Activated CD4-positive, alpha-beta memory T cell treated with anti-CD3 and anti-CD28 coated beads for 36 hours (primary cell): ENCODE data around the gene TOR1B. TPM values are rescaled to one million over a fixed set of nuclear protein-coding genes. Genes with fewer than 3 reads are reported as not detected.
"Not testable (repeated sequence)": the region's sequence is repeated elsewhere in the genome, so short reads cannot be mapped to it uniquely, and the experiment has no call there.

Source experiments
- CTCF ChIA-PET: fragments of 350-600 bp; sonication (Branson Sonifier 250); formaldehyde crosslinking; loops from one replicate; lab custom pipeline; 2021; ENCODE audit warnings: antibody characterized with exemption, inconsistent platforms; lab: Charles Lee
- POLR2A ChIA-PET: fragments of 350-600 bp; sonication (Branson Sonifier 250); formaldehyde crosslinking; loops from one replicate; lab custom pipeline; 2021; ENCODE audit warnings: antibody characterized with exemption; lab: Charles Lee
- DNase-seq: peaks from one replicate; pipeline ENCODE4 v3.0.0-alpha.2; 2020
- H3K27ac Mint-ChIP-seq: one replicate; pipeline ENCODE4 v1.8.0; 2021; ENCODE audit warnings: mixed read lengths
- H3K27me3 Mint-ChIP-seq: one replicate; pipeline ENCODE4 v1.8.0; 2021; ENCODE audit warnings: mixed read lengths
- H3K36me3 Mint-ChIP-seq: one replicate; pipeline ENCODE4 v1.8.0; 2021; ENCODE audit warnings: mixed read lengths
- H3K4me1 Mint-ChIP-seq: one replicate; pipeline ENCODE4 v1.8.0; 2021; ENCODE audit warnings: low read depth, mixed read lengths
- H3K4me3 Mint-ChIP-seq: one replicate; pipeline ENCODE4 v1.8.0; 2021; ENCODE audit warnings: mild to moderate bottlenecking, mixed read lengths
- H3K9me3 Mint-ChIP-seq: one replicate; pipeline ENCODE4 v1.8.0; 2021; ENCODE audit warnings: mixed read lengths
- intact Hi-C: fragments of 100-400 bp; cut with micrococcal nuclease; formaldehyde crosslinking; loops from one replicate; pipeline ENCODE4 v1.15.1; 2023
- total RNA-seq, 2 experiments: library from RNA; stranded (reverse); gene quantifications; one replicate each; pipeline ENCODE4 v1.2.3, GENCODE V29; 2021

The TOR1B gene, protein sequence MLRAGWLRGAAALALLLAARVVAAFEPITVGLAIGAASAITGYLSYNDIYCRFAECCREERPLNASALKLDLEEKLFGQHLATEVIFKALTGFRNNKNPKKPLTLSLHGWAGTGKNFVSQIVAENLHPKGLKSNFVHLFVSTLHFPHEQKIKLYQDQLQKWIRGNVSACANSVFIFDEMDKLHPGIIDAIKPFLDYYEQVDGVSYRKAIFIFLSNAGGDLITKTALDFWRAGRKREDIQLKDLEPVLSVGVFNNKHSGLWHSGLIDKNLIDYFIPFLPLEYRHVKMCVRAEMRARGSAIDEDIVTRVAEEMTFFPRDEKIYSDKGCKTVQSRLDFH
- total RNA-seq: 10 to 100 TPM; 20.6 to 23.0 TPM

DNA sequence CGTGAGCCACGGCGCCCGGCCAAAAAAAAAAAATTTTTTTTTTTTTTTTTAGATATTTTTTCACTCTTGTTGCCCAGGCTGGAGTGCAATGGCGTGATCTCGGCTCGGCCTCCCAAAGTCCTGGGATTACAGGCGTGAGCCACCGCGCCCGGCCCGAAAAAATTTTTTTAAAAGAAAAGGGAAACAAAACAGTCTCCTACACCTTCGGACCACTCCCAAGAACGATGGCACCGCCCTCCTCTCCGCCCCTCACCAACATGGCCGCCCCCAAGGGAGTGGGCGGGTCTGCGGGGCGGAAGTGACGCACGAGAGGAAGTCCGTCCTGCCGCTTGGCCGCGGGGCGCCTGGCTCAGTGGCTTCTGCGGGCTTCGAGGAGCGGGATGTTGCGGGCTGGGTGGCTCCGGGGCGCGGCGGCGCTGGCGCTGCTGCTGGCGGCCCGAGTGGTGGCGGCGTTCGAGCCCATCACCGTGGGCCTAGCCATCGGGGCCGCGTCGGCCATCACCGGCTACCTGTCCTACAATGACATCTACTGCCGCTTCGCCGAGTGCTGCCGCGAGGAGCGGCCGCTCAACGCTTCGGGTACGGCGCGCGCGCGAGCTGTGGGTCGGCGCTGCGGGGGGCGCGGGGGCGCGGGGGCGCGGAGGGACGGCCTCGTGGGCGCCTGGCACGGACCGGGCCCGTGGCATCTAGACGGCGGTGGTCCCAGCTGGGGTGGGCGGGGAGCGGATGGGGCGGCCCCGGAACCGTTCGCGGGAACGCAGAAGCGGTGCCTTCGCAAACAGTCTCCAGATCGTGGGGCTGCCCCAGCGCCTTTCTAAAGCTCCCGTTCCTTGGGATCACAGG, at the start of gene TOR1B:
Gene TOR1B, plus strand, starts transcription at position 352 of the 843 bp plus-strand sequence. Its CDS starts 29 bp downstream, at position 381.
- intact Hi-C loops: loop anchor here (1.0 to 2.0 kb wide), 2 partner anchors 21 to 66 kb away; partner anchors contain the start of gene TOR1A
- no peaks in the 10 kb centered on the region for H3K27me3 Mint-ChIP-seq

DNA sequence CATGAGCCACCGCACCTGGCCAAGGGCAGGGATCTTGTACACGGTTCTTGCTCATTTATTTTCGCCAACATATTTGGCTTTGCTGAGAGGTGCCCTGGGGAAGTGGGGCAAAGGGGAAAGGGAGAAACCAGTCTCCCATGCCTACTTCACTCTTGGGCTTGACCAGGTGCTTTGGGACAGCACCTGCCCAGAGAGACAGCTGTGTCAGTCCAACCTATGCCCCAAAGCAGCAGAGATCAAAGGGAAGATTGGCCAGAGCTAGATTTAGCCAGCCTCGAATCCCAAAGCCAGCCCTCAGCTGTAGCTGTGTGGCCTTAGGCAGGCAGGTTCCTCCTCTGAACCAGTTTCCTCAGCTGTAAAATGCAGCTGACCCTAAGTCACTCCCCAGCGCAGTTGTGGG, 47.8 kb upstream of the TOR1B start:
- no peak overlapping the region for H3K27ac Mint-ChIP-seq

More for the DNA sequence above, at the start of gene TOR1B:
- H3K9me3 Mint-ChIP-seq: no peaks in the 10 kb centered on the region
- peaks cover 17% of the 10 kb centered on the region for H3K4me1 Mint-ChIP-seq
- peak within 1 kb of the TSS; percentile 84 for H3K4me3 Mint-ChIP-seq
- DNase-seq: peak; percentile 96
- CTCF ChIA-PET: interaction anchor here (0.6 to 2.8 kb wide), 6 partner anchors 9 to 679 kb away, joined by 3 to 10 read pairs (median 5); no protein-coding TSS in a partner anchor
- peaks cover 24% of the 10 kb centered on the region for H3K36me3 Mint-ChIP-seq
- POLR2A ChIA-PET: interaction anchor here (0.6 to 1.0 kb wide), 4 partner anchors 9 to 359 kb away, joined by 3 to 4 read pairs (median 4); partner anchors contain the start of gene TOR1A
- peak within 1 kb of the TSS; percentile 85 for H3K27ac Mint-ChIP-seq

DNA sequence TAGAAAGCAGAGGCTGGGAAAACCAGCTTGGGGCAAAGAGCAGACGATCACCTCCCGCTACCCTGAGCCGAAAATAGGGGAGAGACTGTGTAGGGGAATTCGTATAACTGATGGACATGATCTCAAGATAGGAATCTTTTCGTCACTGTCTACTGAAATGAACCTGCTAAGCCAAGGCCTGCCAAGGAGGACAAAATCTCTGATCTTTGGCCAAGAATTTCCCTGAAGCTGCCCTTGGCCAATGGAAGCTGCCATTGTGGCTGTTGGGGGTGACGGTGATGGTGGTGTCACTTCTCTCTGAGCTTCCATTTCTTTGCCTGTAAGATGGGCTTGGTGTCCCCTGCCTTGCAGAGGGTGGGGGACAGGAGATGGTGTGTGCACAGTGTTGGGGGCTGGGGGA, 46.8 kb upstream of the TOR1B start:
- H3K36me3 Mint-ChIP-seq: no peaks in the 10 kb centered on the region
- ChIA-PET CTCF (interaction anchor here (1.4 to 1.9 kb wide), 2 partner anchors 18 to 30 kb away, joined by 5 to 8 read pairs; no protein-coding TSS in a partner anchor), POLR2A (no interaction called here)
- no peak for DNase-seq
- H3K4me3 Mint-ChIP-seq: no peak overlapping the region
- peaks cover 7% of the 10 kb centered on the region for H3K27me3 Mint-ChIP-seq
- H3K27ac Mint-ChIP-seq: no peak overlapping the region
- H3K9me3 Mint-ChIP-seq: no peaks in the 10 kb centered on the region
- peaks cover 14% of the 10 kb centered on the region for H3K4me1 Mint-ChIP-seq
- intact Hi-C loops: no loop called here

More for the DNA sequence above, 47.8 kb upstream of the TOR1B start:
- ChIA-PET POLR2A (no interaction called here), CTCF (interaction anchor here (1.4 to 1.9 kb wide), 2 partner anchors 17 to 29 kb away, joined by 5 to 8 read pairs; no protein-coding TSS in a partner anchor)
- H3K27me3 Mint-ChIP-seq: peaks cover 7% of the 10 kb centered on the region
- no peaks in the 10 kb centered on the region for H3K9me3 Mint-ChIP-seq
- H3K36me3 Mint-ChIP-seq: no peaks in the 10 kb centered on the region
- no peak overlapping the region for H3K4me3 Mint-ChIP-seq
- no peak for DNase-seq
- H3K4me1 Mint-ChIP-seq: peaks cover 14% of the 10 kb centered on the region
- intact Hi-C loops: no loop called here

DNA sequence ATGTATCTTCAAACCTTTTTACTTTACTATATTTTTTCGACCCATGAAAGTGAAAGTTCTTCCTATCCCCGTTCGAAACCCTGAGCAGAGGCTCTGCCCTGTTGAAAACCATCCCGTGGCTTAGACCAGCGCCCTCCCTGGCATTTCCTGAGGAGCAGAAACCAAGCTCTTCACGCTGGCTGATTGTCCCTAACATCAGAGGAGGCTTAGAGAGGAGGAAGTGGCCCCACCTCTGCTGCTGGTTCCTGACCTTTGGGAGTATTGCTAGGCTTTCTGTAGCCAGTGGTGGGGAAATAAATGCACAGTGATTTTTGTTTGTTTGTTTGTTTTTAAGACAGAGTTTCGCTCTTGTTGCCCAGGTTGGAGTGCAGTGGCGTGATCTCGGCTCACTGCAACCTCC, 45.9 kb upstream of the TOR1B start:
- ChIA-PET CTCF (no interaction called here), POLR2A (no interaction called here)
- Mint-ChIP-seq H3K27ac (no peak overlapping the region), H3K4me3 (no peak overlapping the region), H3K27me3 (peaks cover 7% of the 10 kb centered on the region), H3K36me3 (no peaks in the 10 kb centered on the region), H3K4me1 (peaks cover 14% of the 10 kb centered on the region), H3K9me3 (no peaks in the 10 kb centered on the region)
- DNase-seq: no peak
- intact Hi-C loops: no loop called here

DNA sequence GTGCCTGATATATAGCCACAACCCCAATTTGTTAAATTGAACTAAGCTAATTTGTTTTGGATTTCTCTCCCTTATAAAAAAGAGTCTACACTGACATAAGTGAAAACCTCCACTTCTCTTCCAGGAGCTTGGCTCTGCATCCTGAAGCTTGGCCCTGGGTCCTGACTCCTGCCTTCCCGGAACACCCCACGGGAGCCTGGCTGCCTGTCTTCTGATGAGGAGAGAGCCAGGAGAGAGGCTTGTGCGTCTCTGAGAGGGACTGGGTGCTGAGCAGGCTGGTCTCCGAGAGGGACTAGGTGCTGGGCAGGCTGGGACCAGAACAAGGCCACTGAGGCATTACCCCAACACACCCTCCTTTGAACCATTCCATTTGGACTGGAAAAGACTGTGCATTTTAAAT, 43.7 kb upstream of the TOR1B start:
- Mint-ChIP-seq H3K27ac (no peak overlapping the region), H3K4me3 (no peak overlapping the region)
- POLR2A ChIA-PET: no interaction called here

DNA sequence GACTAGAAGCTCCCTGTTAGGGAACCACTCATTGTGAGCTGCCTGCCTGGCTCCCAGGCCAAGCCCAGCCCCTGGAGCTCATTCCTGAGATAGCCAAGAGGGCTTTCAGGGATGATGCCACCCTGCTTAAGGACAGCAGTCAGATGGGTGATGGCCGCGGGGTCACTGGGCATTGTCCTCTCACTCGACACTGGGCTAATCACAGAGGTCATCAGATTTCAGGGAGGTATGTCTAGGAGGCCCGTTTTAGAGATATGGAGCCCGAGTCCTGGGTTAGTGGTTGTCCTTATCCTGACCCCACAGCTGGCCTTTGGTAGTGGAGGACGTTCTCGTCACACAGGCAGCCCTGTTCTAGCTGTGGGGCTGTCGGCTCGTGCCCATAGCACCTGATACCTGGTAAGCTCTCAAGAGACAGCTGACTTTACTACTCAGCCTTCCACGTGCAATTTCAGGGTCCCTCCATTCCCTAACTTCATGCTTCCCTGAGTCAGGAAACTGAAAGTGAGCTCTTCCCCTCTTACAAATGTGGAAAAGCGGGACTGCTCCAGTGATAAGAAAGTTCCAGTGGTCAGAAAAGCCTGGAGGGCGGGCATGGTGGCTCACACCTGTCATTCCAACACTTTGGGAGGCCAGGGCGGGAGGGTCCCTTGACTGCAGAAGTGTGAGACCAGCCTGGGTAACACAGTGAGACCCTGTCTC, 43.0 kb upstream of the TOR1B start:
- H3K4me3 Mint-ChIP-seq: no peak overlapping the region
- no peak for DNase-seq
- intact Hi-C loops: no loop called here
- H3K27ac Mint-ChIP-seq: no peak overlapping the region
- H3K9me3 Mint-ChIP-seq: no peaks in the 10 kb centered on the region
- H3K4me1 Mint-ChIP-seq: peaks cover 7% of the 10 kb centered on the region
- ChIA-PET POLR2A (no interaction called here), CTCF (interaction anchor here (0.9 to 2.0 kb wide), 4 partner anchors 21 to 1289 kb away, joined by 3 to 8 read pairs (median 4); no protein-coding TSS in a partner anchor)
- peaks cover 3% of the 10 kb centered on the region for H3K27me3 Mint-ChIP-seq
- H3K36me3 Mint-ChIP-seq: no peaks in the 10 kb centered on the region

More for the DNA sequence above, 43.7 kb upstream of the TOR1B start:
- peaks cover 7% of the 10 kb centered on the region for H3K4me1 Mint-ChIP-seq
- H3K9me3 Mint-ChIP-seq: no peaks in the 10 kb centered on the region
- H3K36me3 Mint-ChIP-seq: no peaks in the 10 kb centered on the region
- CTCF ChIA-PET: interaction anchor here (0.9 to 2.0 kb wide), 4 partner anchors 22 to 1289 kb away, joined by 3 to 8 read pairs (median 4); no protein-coding TSS in a partner anchor
- no peak for DNase-seq
- intact Hi-C loops: no loop called here
- H3K27me3 Mint-ChIP-seq: peaks cover 3% of the 10 kb centered on the region

DNA sequence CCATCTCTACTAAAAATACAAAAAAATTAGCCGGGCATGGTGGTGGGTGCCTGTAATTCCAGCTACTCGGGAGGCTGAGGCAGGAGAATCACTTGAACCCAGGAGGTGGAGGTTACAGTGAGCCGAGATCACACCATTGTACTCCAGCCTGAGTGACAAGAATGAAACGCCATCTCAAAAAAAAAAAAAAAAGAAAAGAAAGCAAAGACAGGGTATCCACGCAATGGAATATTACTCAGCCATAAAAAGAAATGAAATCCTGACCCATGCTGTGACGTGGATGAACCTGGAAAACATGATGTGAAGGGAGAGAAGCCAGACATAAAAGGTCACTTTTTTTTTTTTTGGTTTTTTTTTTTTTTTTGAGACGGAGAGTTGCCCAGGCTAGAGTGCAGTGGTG, 42.2 kb upstream of the TOR1B start:
- H3K36me3 Mint-ChIP-seq, H3K4me3 Mint-ChIP-seq, H3K9me3 Mint-ChIP-seq, H3K27me3 Mint-ChIP-seq, intact Hi-C loops, POLR2A ChIA-PET, H3K4me1 Mint-ChIP-seq, H3K27ac Mint-ChIP-seq, DNase-seq: not testable (repeated sequence)
- CTCF ChIA-PET: interaction anchor here (1.2 to 2.0 kb wide), 3 partner anchors 23 to 35 kb away, joined by 4 to 8 read pairs (median 4); no protein-coding TSS in a partner anchor

DNA sequence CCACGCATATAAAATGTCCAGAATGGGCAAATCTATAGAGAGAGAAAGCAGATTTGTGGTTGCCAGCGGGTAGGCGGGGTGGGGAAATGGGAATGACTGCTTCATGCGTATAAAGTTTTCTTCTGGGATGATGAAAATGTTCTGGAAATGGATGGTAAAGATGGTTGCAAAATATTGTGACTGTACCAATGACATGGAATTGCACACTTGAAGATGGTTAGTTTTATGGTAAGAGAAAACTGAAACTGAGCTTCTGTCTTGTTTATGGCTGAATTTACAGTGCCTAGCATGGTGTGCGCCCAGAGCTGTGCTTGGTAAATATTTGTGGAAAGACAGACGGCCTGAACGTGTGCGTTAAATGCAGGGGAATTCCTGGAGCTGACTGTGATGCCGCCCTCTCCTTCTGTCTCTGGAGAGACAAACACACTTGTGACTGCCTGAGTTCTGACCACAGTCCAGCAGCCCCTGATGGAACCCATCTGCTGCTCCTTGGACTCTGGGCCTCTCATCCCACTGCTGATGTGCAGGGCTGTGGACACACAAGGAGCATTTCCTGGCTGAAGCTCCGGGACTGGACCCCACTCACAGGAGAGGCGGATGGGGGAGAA, 41.6 kb upstream of the TOR1B start:
- no peak for DNase-seq
- Mint-ChIP-seq H3K27ac (no peak overlapping the region), H3K4me3 (no peak overlapping the region), H3K27me3 (peaks cover 3% of the 10 kb centered on the region), H3K9me3 (no peaks in the 10 kb centered on the region), H3K36me3 (no peaks in the 10 kb centered on the region), H3K4me1 (peaks cover 7% of the 10 kb centered on the region)
- intact Hi-C loops: no loop called here
- ChIA-PET CTCF (interaction anchor here (1.3 to 2.0 kb wide), 2 partner anchors 24 to 35 kb away, joined by 4 to 8 read pairs; no protein-coding TSS in a partner anchor), POLR2A (no interaction called here)

DNA sequence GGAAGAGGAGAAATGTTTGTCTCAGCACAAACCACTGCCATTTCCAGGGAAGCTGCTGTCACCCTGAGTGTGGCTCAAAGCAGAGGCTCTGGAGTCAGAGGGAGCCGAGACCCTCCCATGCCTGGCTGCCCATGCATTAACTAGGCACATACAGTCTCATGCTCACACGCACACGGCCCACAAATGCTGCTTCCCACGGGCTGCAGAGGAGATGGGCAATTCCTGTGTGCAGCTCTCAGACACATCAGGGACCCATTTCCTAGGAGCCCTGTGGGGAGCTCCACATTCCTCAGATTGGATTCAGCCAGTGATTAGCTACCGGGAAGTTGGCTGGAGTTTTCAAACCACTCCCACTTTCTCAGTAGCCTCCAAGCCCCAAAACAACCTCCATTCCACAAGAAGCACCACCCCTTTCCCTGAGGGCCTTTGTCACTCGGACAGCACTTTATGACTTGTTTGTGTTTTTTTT, 41.0 kb upstream of the TOR1B start:
- Mint-ChIP-seq H3K36me3 (no peaks in the 10 kb centered on the region), H3K4me3 (no peak overlapping the region), H3K4me1 (peaks cover 7% of the 10 kb centered on the region), H3K27me3 (peaks cover 3% of the 10 kb centered on the region), H3K27ac (no peak overlapping the region), H3K9me3 (no peaks in the 10 kb centered on the region)
- POLR2A ChIA-PET: no interaction called here
- DNase-seq: no peak
- CTCF ChIA-PET: interaction anchor here (1.3 kb wide), 1 partner anchor 35 kb away, joined by 4 read pairs; no protein-coding TSS in a partner anchor
- intact Hi-C loops: no loop called here

DNA sequence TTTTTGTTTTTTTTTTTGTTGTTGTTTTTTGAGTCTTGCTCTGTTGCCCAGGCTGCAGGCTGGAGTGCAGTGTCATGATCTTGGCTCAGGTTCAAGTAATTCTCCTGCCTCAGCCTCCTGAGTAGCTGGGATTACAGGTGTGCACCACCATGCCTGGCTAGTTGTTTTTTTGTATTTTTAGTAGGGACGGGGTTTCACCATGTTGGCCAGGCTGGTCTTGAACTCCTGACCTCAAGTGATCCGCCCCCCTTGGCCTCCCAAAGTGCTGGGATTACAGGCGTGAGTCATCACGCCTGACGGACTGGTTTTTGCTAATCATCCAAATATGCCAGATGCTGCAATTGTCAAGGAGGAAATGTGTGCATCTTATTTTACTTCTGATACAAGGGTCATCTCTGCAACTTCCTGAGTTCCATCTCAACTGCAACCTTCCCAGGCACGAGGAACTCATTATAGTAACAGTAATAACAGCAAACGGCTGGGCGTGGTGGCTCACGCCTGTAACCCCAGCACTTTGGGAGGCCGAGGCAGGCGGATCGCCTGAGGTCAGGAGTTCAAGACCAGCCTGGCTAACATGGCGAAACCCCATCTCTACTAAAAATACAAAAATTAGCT, 40.5 kb upstream of the TOR1B start:
- H3K9me3 Mint-ChIP-seq, H3K4me3 Mint-ChIP-seq, H3K27me3 Mint-ChIP-seq, H3K36me3 Mint-ChIP-seq, intact Hi-C loops, CTCF ChIA-PET, H3K4me1 Mint-ChIP-seq, POLR2A ChIA-PET, H3K27ac Mint-ChIP-seq, DNase-seq: not testable (repeated sequence)
